PC-9 (cell line): ENCODE results near the gene AMMECR1. TPM values are rescaled to one million over a fixed set of nuclear protein-coding genes. Genes with fewer than 3 reads are reported as not detected.

Experiments used
- BruUV-seq: library from RNA; stranded (reverse); fragments of 400-500 nt; replicated peaks from 2 replicates; lab custom pipeline; 2021; lab: Mats Ljungman, UMichigan
- CTCF ChIA-PET: fragments of 300-600 bp; sonication (Branson Sonifier 250); formaldehyde crosslinking; loops from one replicate; lab custom pipeline; 2022; ENCODE audit warnings: antibody characterized with exemption; lab: Charles Lee
- POLR2A ChIA-PET: fragments of 300-600 bp; sonication (Branson Sonifier 250); formaldehyde crosslinking; loops from one replicate; lab custom pipeline; 2022; ENCODE audit warnings: antibody characterized with exemption; ENCODE audit not compliant: unreplicated experiment; lab: Charles Lee
- DNase-seq, 2 experiments: peaks; one replicate each; pipeline versions ENCODE4 v3.0.0 to v3.0.0-alpha.2; 2015 to 2022; ENCODE audit warnings: mixed read lengths in 1 of 2
- H2AFZ ChIP-seq: fragments of 200-600 bp; sonication (generic); 2 replicates; pipeline ENCODE4 v1.8.1; 2017; ENCODE audit warnings: antibody characterized with exemption
- H3F3A ChIP-seq: fragments of 200-600 bp; sonication (generic); 2 replicates; pipeline ENCODE4 v1.8.1; 2017; ENCODE audit warnings: antibody characterized with exemption, mild to moderate bottlenecking, low read depth; ENCODE audit not compliant: insufficient read depth
- H3K27ac ChIP-seq: fragments of 200-600 bp; sonication (generic); 2 replicates; pipeline ENCODE4 v1.6.1; 2016; ENCODE audit warnings: mixed run types
- H3K27me3 ChIP-seq: fragments of 200-600 bp; sonication (generic); 2 replicates; pipeline ENCODE4 v1.6.1; 2016; ENCODE audit warnings: low read depth, mixed run types; ENCODE audit not compliant: insufficient read depth
- H3K36me3 ChIP-seq: fragments of 200-600 bp; sonication (generic); 2 replicates; pipeline ENCODE4 v1.6.1; 2016; ENCODE audit warnings: low read depth, mixed run types
- H3K4me1 ChIP-seq: fragments of 200-600 bp; sonication (generic); replicated peaks from 2 replicates; pipeline ENCODE4 v1.6.1; 2016; ENCODE audit warnings: mixed run types; ENCODE audit not compliant: insufficient read depth
- H3K4me2 ChIP-seq: fragments of 200-600 bp; sonication (generic); 2 replicates; pipeline ENCODE4 v1.6.1; 2017; ENCODE audit warnings: mixed run types
- H3K4me3 ChIP-seq: fragments of 200-600 bp; sonication (generic); 2 replicates; pipeline ENCODE4 v1.6.1; 2016; ENCODE audit warnings: mixed run types
- H3K79me2 ChIP-seq: fragments of 200-600 bp; sonication (generic); 2 replicates; pipeline ENCODE4 v1.6.1; 2017; ENCODE audit warnings: low read depth, mixed run types
- H3K9me2 ChIP-seq: fragments of 200-600 bp; sonication (generic); 2 replicates; pipeline ENCODE4 v1.8.1; 2017; ENCODE audit warnings: mild to moderate bottlenecking; ENCODE audit not compliant: insufficient read depth
- H3K9me3 ChIP-seq: fragments of 200-600 bp; sonication (generic); 2 replicates; pipeline ENCODE4 v1.8.1; 2016; ENCODE audit warnings: low read depth; ENCODE audit not compliant: insufficient read depth
- H4K20me1 ChIP-seq: fragments of 200-600 bp; sonication (generic); 2 replicates; pipeline ENCODE4 v1.8.1; 2017; ENCODE audit not compliant: insufficient read depth
- EZH2 ChIP-seq: fragments of 200-600 bp; sonication (generic); IDR thresholded peaks from 2 replicates; pipeline ENCODE4 v1.8.0; 2017; ENCODE audit warnings: antibody characterized with exemption, low read depth
- intact Hi-C: fragments of 100-400 bp; cut with micrococcal nuclease; formaldehyde crosslinking; loops from one replicate; pipeline ENCODE4 v1.10.0; 2022; ENCODE audit not compliant: unreplicated experiment
- total RNA-seq: library from RNA; stranded (reverse); gene quantifications from 2 replicates; pipeline ENCODE4 v1.2.3, GENCODE V29; 2021
- TF ChIP-seq, protein P1 (sequence below): fragments of 200-600 bp; sonication (generic); conservative IDR thresholded peaks from 2 replicates; pipeline ENCODE4 v1.6.1; 2017; ENCODE audit warnings: mixed run types, antibody characterized with exemption, mild to moderate bottlenecking, moderate library complexity

Gene AMMECR1
- total RNA-seq, 1 experiment from 2014 or later: 35.4 TPM

DNA sequence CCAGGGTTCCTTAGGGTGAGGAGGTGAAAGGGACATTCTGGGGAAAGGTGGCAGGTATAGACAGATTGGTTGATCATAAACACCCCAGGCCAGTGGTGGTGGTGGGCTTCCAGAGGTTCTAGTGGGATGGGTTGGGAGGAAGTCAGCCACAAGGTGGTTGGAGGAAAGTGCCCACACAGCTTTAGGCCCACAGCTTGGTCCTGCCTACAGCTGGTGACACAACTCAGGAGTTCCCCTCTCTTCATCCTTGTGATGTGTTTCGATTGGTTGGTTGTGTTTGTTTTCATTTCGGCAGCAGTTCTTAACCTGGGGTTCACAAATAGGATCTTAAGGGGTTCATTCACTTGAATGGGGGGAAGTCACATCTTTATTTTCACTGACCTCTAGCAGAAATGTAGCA is 158.0 kb downstream of the AMMECR1 start:
- POLR2A ChIA-PET: no interaction called here
- peaks cover 28% of the 10 kb centered on the region for H3F3A ChIP-seq
- peaks cover 23% of the 10 kb centered on the region for H3K79me2 ChIP-seq
- H3K4me2 ChIP-seq: no peak overlapping the region
- no peak overlapping the region for H3K4me3 ChIP-seq
- BruUV-seq: no TSS peak
- no peak overlapping the region for H2AFZ ChIP-seq
- no peak overlapping the region for H3K27ac ChIP-seq
- TF ChIP-seq EZH2: no peak
- TF ChIP-seq, protein P1, sequence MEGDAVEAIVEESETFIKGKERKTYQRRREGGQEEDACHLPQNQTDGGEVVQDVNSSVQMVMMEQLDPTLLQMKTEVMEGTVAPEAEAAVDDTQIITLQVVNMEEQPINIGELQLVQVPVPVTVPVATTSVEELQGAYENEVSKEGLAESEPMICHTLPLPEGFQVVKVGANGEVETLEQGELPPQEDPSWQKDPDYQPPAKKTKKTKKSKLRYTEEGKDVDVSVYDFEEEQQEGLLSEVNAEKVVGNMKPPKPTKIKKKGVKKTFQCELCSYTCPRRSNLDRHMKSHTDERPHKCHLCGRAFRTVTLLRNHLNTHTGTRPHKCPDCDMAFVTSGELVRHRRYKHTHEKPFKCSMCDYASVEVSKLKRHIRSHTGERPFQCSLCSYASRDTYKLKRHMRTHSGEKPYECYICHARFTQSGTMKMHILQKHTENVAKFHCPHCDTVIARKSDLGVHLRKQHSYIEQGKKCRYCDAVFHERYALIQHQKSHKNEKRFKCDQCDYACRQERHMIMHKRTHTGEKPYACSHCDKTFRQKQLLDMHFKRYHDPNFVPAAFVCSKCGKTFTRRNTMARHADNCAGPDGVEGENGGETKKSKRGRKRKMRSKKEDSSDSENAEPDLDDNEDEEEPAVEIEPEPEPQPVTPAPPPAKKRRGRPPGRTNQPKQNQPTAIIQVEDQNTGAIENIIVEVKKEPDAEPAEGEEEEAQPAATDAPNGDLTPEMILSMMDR: no peak
- H4K20me1 ChIP-seq: no peaks in the 10 kb centered on the region
- peaks cover 38% of the 10 kb centered on the region for H3K4me1 ChIP-seq
- peaks cover 5% of the 10 kb centered on the region; the same call in 1 of the 2 replicates for H3K36me3 ChIP-seq
- CTCF ChIA-PET: interaction anchor here (1.1 to 2.4 kb wide), 6 partner anchors 243 to 267 kb away, joined by 3 to 12 read pairs (median 6); no protein-coding TSS in a partner anchor
- no peak for DNase-seq
- no peaks in the 10 kb centered on the region for H3K27me3 ChIP-seq
- intact Hi-C loops: loop anchor here (1.0 to 5.0 kb wide), 4 partner anchors 157 to 687 kb away; no protein-coding TSS in a partner anchor
- H3K9me3 ChIP-seq: no peaks in the 10 kb centered on the region; the same call in 1 of the 2 replicates
- no peaks in the 10 kb centered on the region for H3K9me2 ChIP-seq

DNA sequence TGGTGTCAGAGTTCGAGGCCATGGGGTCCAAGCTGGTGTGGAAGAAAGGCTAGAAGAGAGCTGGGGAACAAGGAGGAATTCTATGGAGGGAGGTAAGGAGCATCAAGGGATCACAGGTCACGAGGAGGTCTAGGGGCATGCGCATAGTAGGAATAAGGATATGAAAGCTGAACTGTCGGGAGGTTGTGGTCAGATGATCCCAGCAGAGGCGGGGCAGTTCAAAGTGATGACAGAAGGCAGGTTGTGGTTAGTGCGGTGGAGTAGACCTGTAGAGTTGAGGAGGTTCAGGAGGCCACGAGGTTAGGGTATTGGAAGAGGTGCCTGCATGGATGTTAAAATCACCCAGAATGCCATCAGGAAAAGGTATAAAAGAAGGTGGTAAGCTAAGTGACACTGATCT is 158.7 kb downstream of the AMMECR1 start:
- no peak for TF ChIP-seq EZH2
- TF ChIP-seq, protein P1: no peak
- H3K27me3 ChIP-seq: no peaks in the 10 kb centered on the region
- no peak overlapping the region for H3K4me2 ChIP-seq
- H3K4me1 ChIP-seq: peaks cover 37% of the 10 kb centered on the region
- no TSS peak for BruUV-seq
- no peak overlapping the region for H3K27ac ChIP-seq
- H3F3A ChIP-seq: peaks cover 28% of the 10 kb centered on the region
- POLR2A ChIA-PET: no interaction called here
- no peak overlapping the region for H3K4me3 ChIP-seq
- peaks cover 18% of the 10 kb centered on the region for H3K79me2 ChIP-seq
- intact Hi-C loops: no loop called here
- H4K20me1 ChIP-seq: no peaks in the 10 kb centered on the region
- no peaks in the 10 kb centered on the region; the same call in 1 of the 2 replicates for H3K9me3 ChIP-seq
- CTCF ChIA-PET: interaction anchor here (0.7 to 1.4 kb wide), 2 partner anchors 9 to 254 kb away, joined by 3 to 6 read pairs; no protein-coding TSS in a partner anchor
- no peak overlapping the region for H2AFZ ChIP-seq
- no peaks in the 10 kb centered on the region for H3K9me2 ChIP-seq
- DNase-seq: no peak
- H3K36me3 ChIP-seq: peaks cover 5% of the 10 kb centered on the region; the same call in 1 of the 2 replicates

- peaks cover 15% of the 10 kb centered on the region for H3K79me2 ChIP-seq
- no peaks in the 10 kb centered on the region for H3K9me3 ChIP-seq
- ChIA-PET POLR2A (no interaction called here), CTCF (interaction anchor here (0.6 to 1.2 kb wide), 3 partner anchors 11 to 221 kb away, joined by 3 to 4 read pairs (median 3); no protein-coding TSS in a partner anchor)
- H3K27ac ChIP-seq: no peak overlapping the region
- no peak overlapping the region for H3K4me3 ChIP-seq
- H2AFZ ChIP-seq: no peak overlapping the region
- BruUV-seq: no TSS peak
- no peaks in the 10 kb centered on the region for H4K20me1 ChIP-seq
- peaks cover 5% of the 10 kb centered on the region; the same call in 1 of the 2 replicates for H3K36me3 ChIP-seq
- intact Hi-C loops: no loop called here
- TF ChIP-seq EZH2: no peak
- TF ChIP-seq, protein P1: no peak
- no peaks in the 10 kb centered on the region for H3K27me3 ChIP-seq
- peaks cover 19% of the 10 kb centered on the region for H3K4me1 ChIP-seq
- no peak overlapping the region for H3K4me2 ChIP-seq
- H3K9me2 ChIP-seq: no peaks in the 10 kb centered on the region
- no peak for DNase-seq
- peaks cover 14% of the 10 kb centered on the region for H3F3A ChIP-seq
Measured at GRCh38 chrX:110157444-110157843, 160.4 kb downstream of the AMMECR1 start.
